WTC11 (cell line): Measurements from ENCODE around the gene MUC4. TPM values are rescaled to one million over a fixed set of nuclear protein-coding genes. Genes with fewer than 3 reads are reported as not detected.

ENCODE experiments used
- ATAC-seq: fragments of 200-7000 bp; cut with Tn5 transposase; 2 replicates; pipeline ENCODE4 v1.10.0; 2021; ENCODE audit warnings: mild to moderate bottlenecking, moderate library complexity
- CTCF ChIA-PET: fragments of 300-600 bp; sonication (Branson Sonifier 250); formaldehyde crosslinking; loops from one replicate; lab custom pipeline; 2021; ENCODE audit warnings: antibody characterized with exemption; lab: Charles Lee
- POLR2A ChIA-PET: fragments of 350-600 bp; sonication (Branson Sonifier 250); formaldehyde crosslinking; loops from one replicate; lab custom pipeline; 2021; ENCODE audit warnings: antibody characterized with exemption; lab: Charles Lee
- DNase-seq: peaks from one replicate; pipeline ENCODE4 v3.0.0; 2021; ENCODE audit warnings: low spot score
- H3K27ac Mint-ChIP-seq: 2 replicates; pipeline ENCODE4 v1.8.0; 2021; ENCODE audit warnings: mixed read lengths
- H3K27me3 Mint-ChIP-seq: 2 replicates; pipeline ENCODE4 v1.8.0; 2021; ENCODE audit warnings: low read depth, mild to moderate bottlenecking, moderate library complexity, mixed read lengths
- H3K36me3 Mint-ChIP-seq: 2 replicates; pipeline ENCODE4 v1.8.0; 2021; ENCODE audit warnings: mixed read lengths
- H3K4me1 Mint-ChIP-seq: 2 replicates; pipeline ENCODE4 v1.8.0; 2022; ENCODE audit warnings: mixed read lengths
- H3K4me3 Mint-ChIP-seq: 2 replicates; pipeline ENCODE4 v1.8.0; 2021; ENCODE audit warnings: mild to moderate bottlenecking, moderate library complexity, mixed read lengths
- H3K9me3 Mint-ChIP-seq: 2 replicates; pipeline ENCODE4 v1.8.0; 2021; ENCODE audit warnings: mixed read lengths
- ATF1 ChIP-seq: sonication (generic); formaldehyde crosslinking; IDR thresholded peaks from 2 replicates; pipeline ENCODE4 v1.8.1; 2023; ENCODE audit warnings: mild to moderate bottlenecking, moderate library complexity, missing genetic modification reagents
- FOXK1 ChIP-seq: sonication (generic); formaldehyde crosslinking; IDR thresholded peaks from 2 replicates; pipeline ENCODE4 v1.8.0; 2022; ENCODE audit warnings: mild to moderate bottlenecking, moderate library complexity, missing genetic modification reagents
- NR2C2 ChIP-seq: sonication (generic); formaldehyde crosslinking; IDR thresholded peaks from 2 replicates; pipeline ENCODE4 v1.8.0; 2022; ENCODE audit warnings: mild to moderate bottlenecking, missing genetic modification reagents
- SOX15 ChIP-seq: fragments of 250-450 bp; sonication (Bioruptor Pico); IDR thresholded peaks from 2 replicates; pipeline ENCODE4 v1.9.0; 2021; ENCODE audit warnings: mild to moderate bottlenecking
- TEAD1 ChIP-seq: sonication (generic); formaldehyde crosslinking; IDR thresholded peaks from 2 replicates; pipeline ENCODE4 v1.8.0; 2022; ENCODE audit warnings: mild to moderate bottlenecking, missing genetic modification reagents
- total RNA-seq: library from RNA; stranded (reverse); gene quantifications from 3 replicates; pipeline ENCODE4 v1.2.3, GENCODE V29; 2021
- TF ChIP-seq, protein P1 (sequence below): fragments of 250-450 bp; sonication (Bioruptor Pico); IDR thresholded peaks from 2 replicates; pipeline ENCODE4 v1.9.0; 2021; ENCODE audit warnings: mild to moderate bottlenecking, borderline replicate concordance
- TF ChIP-seq, protein P2 (sequence below): sonication (generic); formaldehyde crosslinking; IDR thresholded peaks from 2 replicates; pipeline ENCODE4 v1.8.0; 2023; ENCODE audit warnings: mild to moderate bottlenecking, missing genetic modification reagents
- TF ChIP-seq, protein P3 (sequence below): sonication (generic); formaldehyde crosslinking; IDR thresholded peaks from 2 replicates; pipeline ENCODE4 v1.8.0; 2022; ENCODE audit warnings: mild to moderate bottlenecking, missing genetic modification reagents
- TF ChIP-seq, protein P4 (sequence below): sonication (generic); formaldehyde crosslinking; IDR thresholded peaks from 2 replicates; pipeline ENCODE4 v1.8.1; 2022; ENCODE audit warnings: low read depth, mild to moderate bottlenecking, moderate library complexity, missing genetic modification reagents, borderline replicate concordance
- TF ChIP-seq, protein P5 (sequence below): sonication (generic); formaldehyde crosslinking; IDR thresholded peaks from 2 replicates; pipeline ENCODE4 v1.8.0; 2022; ENCODE audit warnings: mild to moderate bottlenecking, missing genetic modification reagents
- TF ChIP-seq, protein P6 (sequence below): sonication (generic); formaldehyde crosslinking; IDR thresholded peaks from 2 replicates; pipeline ENCODE4 v1.8.1; 2023; ENCODE audit warnings: mild to moderate bottlenecking, missing genetic modification reagents, moderate library complexity
- TF ChIP-seq, protein P7 (sequence below): fragments of 250-450 bp; sonication (Bioruptor Pico); IDR thresholded peaks from 2 replicates; pipeline ENCODE4 v1.9.0; 2021; ENCODE audit warnings: mild to moderate bottlenecking

Gene MUC4
- total RNA-seq, 1 experiment from 2014 or later: 2.1 TPM

DNA sequence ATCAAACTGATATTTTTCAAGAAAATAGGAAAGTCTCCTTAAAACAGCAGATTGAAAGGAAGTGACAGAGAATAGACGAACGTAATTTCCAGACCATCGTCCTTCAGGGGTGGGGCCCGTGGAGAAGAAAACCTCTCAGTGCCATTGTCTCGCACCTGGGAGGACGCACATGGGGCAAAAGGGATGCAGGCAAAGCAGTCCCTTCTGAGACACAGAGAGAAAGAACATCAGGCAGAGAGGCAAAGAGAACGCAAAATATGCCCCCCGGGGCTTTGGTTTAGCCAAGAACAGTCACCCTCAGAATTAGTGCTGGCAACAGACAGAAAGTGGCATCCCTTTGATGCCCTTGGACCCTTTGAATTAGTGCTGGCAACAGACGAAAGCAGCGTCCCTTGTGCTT lies 53.9 kb downstream of the MUC4 start (continued):
- TF ChIP-seq, protein P1, sequence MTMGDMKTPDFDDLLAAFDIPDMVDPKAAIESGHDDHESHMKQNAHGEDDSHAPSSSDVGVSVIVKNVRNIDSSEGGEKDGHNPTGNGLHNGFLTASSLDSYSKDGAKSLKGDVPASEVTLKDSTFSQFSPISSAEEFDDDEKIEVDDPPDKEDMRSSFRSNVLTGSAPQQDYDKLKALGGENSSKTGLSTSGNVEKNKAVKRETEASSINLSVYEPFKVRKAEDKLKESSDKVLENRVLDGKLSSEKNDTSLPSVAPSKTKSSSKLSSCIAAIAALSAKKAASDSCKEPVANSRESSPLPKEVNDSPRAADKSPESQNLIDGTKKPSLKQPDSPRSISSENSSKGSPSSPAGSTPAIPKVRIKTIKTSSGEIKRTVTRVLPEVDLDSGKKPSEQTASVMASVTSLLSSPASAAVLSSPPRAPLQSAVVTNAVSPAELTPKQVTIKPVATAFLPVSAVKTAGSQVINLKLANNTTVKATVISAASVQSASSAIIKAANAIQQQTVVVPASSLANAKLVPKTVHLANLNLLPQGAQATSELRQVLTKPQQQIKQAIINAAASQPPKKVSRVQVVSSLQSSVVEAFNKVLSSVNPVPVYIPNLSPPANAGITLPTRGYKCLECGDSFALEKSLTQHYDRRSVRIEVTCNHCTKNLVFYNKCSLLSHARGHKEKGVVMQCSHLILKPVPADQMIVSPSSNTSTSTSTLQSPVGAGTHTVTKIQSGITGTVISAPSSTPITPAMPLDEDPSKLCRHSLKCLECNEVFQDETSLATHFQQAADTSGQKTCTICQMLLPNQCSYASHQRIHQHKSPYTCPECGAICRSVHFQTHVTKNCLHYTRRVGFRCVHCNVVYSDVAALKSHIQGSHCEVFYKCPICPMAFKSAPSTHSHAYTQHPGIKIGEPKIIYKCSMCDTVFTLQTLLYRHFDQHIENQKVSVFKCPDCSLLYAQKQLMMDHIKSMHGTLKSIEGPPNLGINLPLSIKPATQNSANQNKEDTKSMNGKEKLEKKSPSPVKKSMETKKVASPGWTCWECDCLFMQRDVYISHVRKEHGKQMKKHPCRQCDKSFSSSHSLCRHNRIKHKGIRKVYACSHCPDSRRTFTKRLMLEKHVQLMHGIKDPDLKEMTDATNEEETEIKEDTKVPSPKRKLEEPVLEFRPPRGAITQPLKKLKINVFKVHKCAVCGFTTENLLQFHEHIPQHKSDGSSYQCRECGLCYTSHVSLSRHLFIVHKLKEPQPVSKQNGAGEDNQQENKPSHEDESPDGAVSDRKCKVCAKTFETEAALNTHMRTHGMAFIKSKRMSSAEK (CRISPR knock-in tag): no peak
- TF ChIP-seq, protein P2, sequence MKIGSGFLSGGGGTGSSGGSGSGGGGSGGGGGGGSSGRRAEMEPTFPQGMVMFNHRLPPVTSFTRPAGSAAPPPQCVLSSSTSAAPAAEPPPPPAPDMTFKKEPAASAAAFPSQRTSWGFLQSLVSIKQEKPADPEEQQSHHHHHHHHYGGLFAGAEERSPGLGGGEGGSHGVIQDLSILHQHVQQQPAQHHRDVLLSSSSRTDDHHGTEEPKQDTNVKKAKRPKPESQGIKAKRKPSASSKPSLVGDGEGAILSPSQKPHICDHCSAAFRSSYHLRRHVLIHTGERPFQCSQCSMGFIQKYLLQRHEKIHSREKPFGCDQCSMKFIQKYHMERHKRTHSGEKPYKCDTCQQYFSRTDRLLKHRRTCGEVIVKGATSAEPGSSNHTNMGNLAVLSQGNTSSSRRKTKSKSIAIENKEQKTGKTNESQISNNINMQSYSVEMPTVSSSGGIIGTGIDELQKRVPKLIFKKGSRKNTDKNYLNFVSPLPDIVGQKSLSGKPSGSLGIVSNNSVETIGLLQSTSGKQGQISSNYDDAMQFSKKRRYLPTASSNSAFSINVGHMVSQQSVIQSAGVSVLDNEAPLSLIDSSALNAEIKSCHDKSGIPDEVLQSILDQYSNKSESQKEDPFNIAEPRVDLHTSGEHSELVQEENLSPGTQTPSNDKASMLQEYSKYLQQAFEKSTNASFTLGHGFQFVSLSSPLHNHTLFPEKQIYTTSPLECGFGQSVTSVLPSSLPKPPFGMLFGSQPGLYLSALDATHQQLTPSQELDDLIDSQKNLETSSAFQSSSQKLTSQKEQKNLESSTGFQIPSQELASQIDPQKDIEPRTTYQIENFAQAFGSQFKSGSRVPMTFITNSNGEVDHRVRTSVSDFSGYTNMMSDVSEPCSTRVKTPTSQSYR: no peak
- TF ChIP-seq, protein P3, sequence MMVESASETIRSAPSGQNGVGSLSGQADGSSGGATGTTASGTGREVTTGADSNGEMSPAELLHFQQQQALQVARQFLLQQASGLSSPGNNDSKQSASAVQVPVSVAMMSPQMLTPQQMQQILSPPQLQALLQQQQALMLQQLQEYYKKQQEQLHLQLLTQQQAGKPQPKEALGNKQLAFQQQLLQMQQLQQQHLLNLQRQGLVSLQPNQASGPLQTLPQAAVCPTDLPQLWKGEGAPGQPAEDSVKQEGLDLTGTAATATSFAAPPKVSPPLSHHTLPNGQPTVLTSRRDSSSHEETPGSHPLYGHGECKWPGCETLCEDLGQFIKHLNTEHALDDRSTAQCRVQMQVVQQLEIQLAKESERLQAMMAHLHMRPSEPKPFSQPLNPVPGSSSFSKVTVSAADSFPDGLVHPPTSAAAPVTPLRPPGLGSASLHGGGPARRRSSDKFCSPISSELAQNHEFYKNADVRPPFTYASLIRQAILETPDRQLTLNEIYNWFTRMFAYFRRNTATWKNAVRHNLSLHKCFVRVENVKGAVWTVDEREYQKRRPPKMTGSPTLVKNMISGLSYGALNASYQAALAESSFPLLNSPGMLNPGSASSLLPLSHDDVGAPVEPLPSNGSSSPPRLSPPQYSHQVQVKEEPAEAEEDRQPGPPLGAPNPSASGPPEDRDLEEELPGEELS (CRISPR knock-in tag): no peak
- TF ChIP-seq, protein P4, sequence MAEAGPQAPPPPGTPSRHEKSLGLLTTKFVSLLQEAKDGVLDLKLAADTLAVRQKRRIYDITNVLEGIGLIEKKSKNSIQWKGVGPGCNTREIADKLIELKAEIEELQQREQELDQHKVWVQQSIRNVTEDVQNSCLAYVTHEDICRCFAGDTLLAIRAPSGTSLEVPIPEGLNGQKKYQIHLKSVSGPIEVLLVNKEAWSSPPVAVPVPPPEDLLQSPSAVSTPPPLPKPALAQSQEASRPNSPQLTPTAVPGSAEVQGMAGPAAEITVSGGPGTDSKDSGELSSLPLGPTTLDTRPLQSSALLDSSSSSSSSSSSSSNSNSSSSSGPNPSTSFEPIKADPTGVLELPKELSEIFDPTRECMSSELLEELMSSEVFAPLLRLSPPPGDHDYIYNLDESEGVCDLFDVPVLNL (CRISPR knock-in tag): no peak
- TF ChIP-seq, protein P5, sequence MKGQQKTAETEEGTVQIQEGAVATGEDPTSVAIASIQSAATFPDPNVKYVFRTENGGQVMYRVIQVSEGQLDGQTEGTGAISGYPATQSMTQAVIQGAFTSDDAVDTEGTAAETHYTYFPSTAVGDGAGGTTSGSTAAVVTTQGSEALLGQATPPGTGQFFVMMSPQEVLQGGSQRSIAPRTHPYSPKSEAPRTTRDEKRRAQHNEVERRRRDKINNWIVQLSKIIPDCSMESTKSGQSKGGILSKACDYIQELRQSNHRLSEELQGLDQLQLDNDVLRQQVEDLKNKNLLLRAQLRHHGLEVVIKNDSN (CRISPR knock-in tag): no peak
- no peak for TF ChIP-seq FOXK1 (CRISPR knock-in tag)
- no peak for TF ChIP-seq TEAD1 (CRISPR knock-in tag)
- TF ChIP-seq SOX15 (CRISPR knock-in tag): no peak

DNA sequence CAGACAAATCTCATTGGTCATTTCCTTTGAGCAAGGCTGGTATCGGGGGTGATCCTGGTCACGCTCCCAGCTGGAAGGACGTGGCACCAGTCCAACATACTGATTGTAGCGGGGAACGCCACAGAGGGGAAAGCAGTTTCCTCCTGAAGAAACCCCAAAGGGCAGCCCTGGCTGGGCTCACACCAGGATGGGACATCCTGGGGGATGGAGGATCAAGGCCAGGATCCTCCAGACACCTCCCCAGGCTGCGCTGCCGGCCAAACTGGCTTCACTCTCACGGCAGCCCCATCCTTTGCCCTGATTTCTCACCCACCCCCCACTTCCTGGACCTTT lies 54.3 kb downstream of the MUC4 start:
- no peaks in the 10 kb centered on the region for H3K36me3 Mint-ChIP-seq
- H3K27me3 Mint-ChIP-seq: no peaks in the 10 kb centered on the region; the same call in 1 of the 2 replicates
- ATAC-seq: no peak; the same call in 1 of the 2 replicates
- no peaks in the 10 kb centered on the region for H3K9me3 Mint-ChIP-seq
- CTCF ChIA-PET: interaction anchor here (0.6 kb wide), 1 partner anchor 49 kb away, joined by 4 read pairs; no protein-coding TSS in a partner anchor
- no peak overlapping the region for H3K4me3 Mint-ChIP-seq
- H3K27ac Mint-ChIP-seq: no peak overlapping the region
- DNase-seq: no peak
- H3K4me1 Mint-ChIP-seq: peaks cover 5% of the 10 kb centered on the region
- POLR2A ChIA-PET: no interaction called here
- TF ChIP-seq, protein P4 (CRISPR knock-in tag): no peak
- TF ChIP-seq, protein P6, sequence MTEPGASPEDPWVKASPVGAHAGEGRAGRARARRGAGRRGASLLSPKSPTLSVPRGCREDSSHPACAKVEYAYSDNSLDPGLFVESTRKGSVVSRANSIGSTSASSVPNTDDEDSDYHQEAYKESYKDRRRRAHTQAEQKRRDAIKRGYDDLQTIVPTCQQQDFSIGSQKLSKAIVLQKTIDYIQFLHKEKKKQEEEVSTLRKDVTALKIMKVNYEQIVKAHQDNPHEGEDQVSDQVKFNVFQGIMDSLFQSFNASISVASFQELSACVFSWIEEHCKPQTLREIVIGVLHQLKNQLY (CRISPR knock-in tag): no peak
- TF ChIP-seq NR2C2 (CRISPR knock-in tag) (no peak), ATF1 (CRISPR knock-in tag) (no peak)
- TF ChIP-seq, protein P7, sequence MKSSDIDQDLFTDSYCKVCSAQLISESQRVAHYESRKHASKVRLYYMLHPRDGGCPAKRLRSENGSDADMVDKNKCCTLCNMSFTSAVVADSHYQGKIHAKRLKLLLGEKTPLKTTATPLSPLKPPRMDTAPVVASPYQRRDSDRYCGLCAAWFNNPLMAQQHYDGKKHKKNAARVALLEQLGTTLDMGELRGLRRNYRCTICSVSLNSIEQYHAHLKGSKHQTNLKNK: no peak
- TF ChIP-seq, protein P2: no peak
- TF ChIP-seq, protein P3 (CRISPR knock-in tag): no peak
